H1 (cell line): Measurements from ENCODE around the gene PLCB4. TPM values are rescaled to one million over a fixed set of nuclear protein-coding genes. Genes with fewer than 3 reads are reported as not detected.

Experiments used
- BCL11A ChIP-seq, 2 experiments: IDR thresholded peaks; one replicate each; pipeline ENCODE4 v1.6.1; 2011; ENCODE audit warnings: low read depth in 2 of 2, low read length in 2 of 2, mild to moderate bottlenecking in 2 of 2
- CEBPB ChIP-seq: IDR thresholded peaks from 2 replicates; pipeline ENCODE4 v1.6.1; 2012; ENCODE audit warnings: low read depth, low read length
- CHD7 ChIP-seq: fragments of 300-600 bp; sonication (generic); IDR thresholded peaks from 2 replicates; pipeline ENCODE4 v1.7.1; 2012; ENCODE audit warnings: low read length, moderate library complexity, mild to moderate bottlenecking, inconsistent platforms; ENCODE audit not compliant: insufficient replicate concordance
- EZH2 ChIP-seq: fragments of 200-600 bp; sonication (generic); IDR thresholded peaks from 2 replicates; pipeline ENCODE4 v1.7.1; 2012; ENCODE audit warnings: low read depth, mild to moderate bottlenecking, moderate library complexity, low read length, inconsistent platforms; ENCODE audit not compliant: severe bottlenecking
- KDM4A ChIP-seq: IDR thresholded peaks from one replicate; pipeline ENCODE4 v1.7.1; 2012; ENCODE audit warnings: low read depth, mild to moderate bottlenecking, moderate library complexity, low read length, inconsistent platforms; ENCODE audit not compliant: severe bottlenecking
- NANOG ChIP-seq: IDR thresholded peaks from 2 replicates; pipeline ENCODE4 v1.6.1; 2011; ENCODE audit warnings: low read length, low read depth, mild to moderate bottlenecking, inconsistent platforms; ENCODE audit not compliant: insufficient read depth, poor library complexity, severe bottlenecking
- PHF8 ChIP-seq: fragments of 200-600 bp; sonication (generic); conservative IDR thresholded peaks from 2 replicates; pipeline ENCODE4 v1.7.1; 2012; ENCODE audit warnings: low read depth, mild to moderate bottlenecking, inconsistent platforms, low read length, moderate library complexity
- SIN3A ChIP-seq, 2 experiments: IDR thresholded peaks in 1 of 2; conservative IDR thresholded peaks in 1 of 2; 2 replicates each; pipeline ENCODE4 v1.6.1; 2011 to 2012; ENCODE audit warnings: low read length in 2 of 2, improper control_type of control experiment in 1 of 2, low read depth in 1 of 2, mild to moderate bottlenecking in 1 of 2
- ZNF274 ChIP-seq: IDR thresholded peaks from 2 replicates; pipeline ENCODE4 v1.7.0; 2012; ENCODE audit warnings: low read length, borderline replicate concordance; ENCODE audit errors: extremely low read depth
- polyA plus RNA-seq, 7 experiments: library from polyadenylated mRNA; depleted of rRNA in 3 of 7; stranded (reverse) in 5 of 7; unstranded in 2 of 7; fragments of >200 nt in 5 of 7; fragments of 200-250 nt in 2 of 7; gene quantifications; 1 replicate in 5 of 7; 2 replicates in 1 of 7; 4 replicates in 1 of 7; pipeline versions ENCODE4 v1.2.1 to v1.2.3, GENCODE V29; 2011 to 2013; ENCODE audit warnings: missing spikeins in 2 of 7, mixed read lengths in 2 of 7
- total RNA-seq: library from RNA; stranded (reverse); fragmentation: NEBNext Ultra II Directional; extraction: Animal tissue kit (Norgen Biotek cat#: 25700); gene quantifications from 2 replicates; pipeline ENCODE4 v1.2.1, GENCODE V29; 2021
- TF ChIP-seq, protein P1 (sequence below): IDR thresholded peaks from 2 replicates; pipeline ENCODE4 v1.6.1; 2011; ENCODE audit warnings: low read length, improper control_type of control experiment

PLCB4 gene
- total and polyA plus RNA-seq, 2 of the 8 experiments (the other 6 are each of a cell fraction or from before 2014, with no cell fraction given) = 3.2 to 14.1 TPM

GRCh38 chr20:9375221-9375681 is 306.4 kb downstream of the PLCB4 start (continued):
- TF ChIP-seq KDM4A (no peak), PHF8 (no peak), BCL11A (IDR thresholded peaks at IDR 0.05; ENCODE audit: low read depth in 2 of 2, low read length in 2 of 2) (no peak), NANOG (peak; percentile 50), EZH2 (no peak), CHD7 (peak; percentile 71), CEBPB (no peak), SIN3A (conservative IDR thresholded peaks at IDR 0.05 in 1 of 2, IDR thresholded peaks at IDR 0.05 in 1 of 2; ENCODE audit: low read depth in 1 of 2, low read length in 2 of 2) (no peak), ZNF274 (no peak)
- TF ChIP-seq, protein P1, sequence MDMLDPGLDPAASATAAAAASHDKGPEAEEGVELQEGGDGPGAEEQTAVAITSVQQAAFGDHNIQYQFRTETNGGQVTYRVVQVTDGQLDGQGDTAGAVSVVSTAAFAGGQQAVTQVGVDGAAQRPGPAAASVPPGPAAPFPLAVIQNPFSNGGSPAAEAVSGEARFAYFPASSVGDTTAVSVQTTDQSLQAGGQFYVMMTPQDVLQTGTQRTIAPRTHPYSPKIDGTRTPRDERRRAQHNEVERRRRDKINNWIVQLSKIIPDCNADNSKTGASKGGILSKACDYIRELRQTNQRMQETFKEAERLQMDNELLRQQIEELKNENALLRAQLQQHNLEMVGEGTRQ = no peak
